Endothelial cell of umbilical vein (primary cell): ENCODE results near the gene LPAR3. TPM values are rescaled to one million over a fixed set of nuclear protein-coding genes. Genes with fewer than 3 reads are reported as not detected.

Experiments
- BruUV-seq: library from RNA; stranded (reverse); fragments of 400-500 nt; replicated peaks from 2 replicates; lab custom pipeline; 2021; lab: Mats Ljungman, UMichigan
- CTCF ChIA-PET: fragments of 300-600, 350-600 bp; sonication (Branson Sonifier 250); formaldehyde crosslinking; loops from one replicate; lab custom pipeline; 2021; ENCODE audit warnings: antibody characterized with exemption, inconsistent platforms; lab: Charles Lee
- POLR2A ChIA-PET: fragments of 300-600, 350-600 bp; sonication (Branson Sonifier 250); formaldehyde crosslinking; loops from one replicate; lab custom pipeline; 2021; ENCODE audit warnings: antibody characterized with exemption, inconsistent platforms; lab: Charles Lee
- DNase-seq: peaks from one replicate; pipeline ENCODE4 v3.0.0-alpha.2; 2011; ENCODE audit warnings: low read depth, low spot score
- FAIRE-seq: peaks from 2 replicates; lab custom pipeline; 2011; peaks lifted over from hg19 to GRCh38; lab: Jason Lieb, UNC
- H2AFZ ChIP-seq: 2 replicates; pipeline ENCODE4 v1.6.0; 2012; ENCODE audit warnings: low read depth, low read length, control low read depth, inconsistent platforms
- H3K27ac ChIP-seq: 2 replicates; pipeline ENCODE4 v1.5.1; 2011; ENCODE audit warnings: low read depth, mild to moderate bottlenecking, control low read depth, low read length, moderate library complexity; ENCODE audit not compliant: insufficient read depth
- H3K27me3 ChIP-seq, 2 experiments: 2 replicates each; pipeline versions ENCODE4 v1.6.0 to v1.6.1; 2011; ENCODE audit warnings: low read length in 2 of 2, mixed read lengths in 1 of 2; ENCODE audit not compliant: control insufficient read depth in 2 of 2, insufficient read depth in 2 of 2
- H3K36me3 ChIP-seq, 2 experiments: 2 replicates in 1 of 2; 3 replicates in 1 of 2; pipeline ENCODE4 v1.5.1; 2011; ENCODE audit warnings: low read length in 2 of 2, mild to moderate bottlenecking in 1 of 2, moderate library complexity in 1 of 2; ENCODE audit not compliant: control insufficient read depth in 2 of 2, insufficient read depth in 2 of 2; ENCODE audit errors: extremely low read depth in 1 of 2
- H3K4me1 ChIP-seq: 3 replicates; pipeline ENCODE4 v1.5.1; 2011; ENCODE audit warnings: mild to moderate bottlenecking, low read length; ENCODE audit not compliant: control insufficient read depth, insufficient read depth; ENCODE audit errors: extremely low read depth
- H3K4me2 ChIP-seq: 2 replicates; pipeline ENCODE4 v1.6.1; 2011; ENCODE audit warnings: low read length, control low read depth, mixed read lengths; ENCODE audit not compliant: insufficient read depth
- H3K4me3 ChIP-seq, 3 experiments: fragments of 200-600 bp in 1 of 3; sonication (generic), shearing (Covaris generic) in 1 of 3; replicated peaks in 1 of 3; 2 replicates each; pipeline ENCODE4 v1.5.1; 2011 to 2016; ENCODE audit warnings: control low read depth in 3 of 3, low read length in 3 of 3, mild to moderate bottlenecking in 2 of 3, inconsistent platforms in 1 of 3, low read depth in 1 of 3, moderate library complexity in 1 of 3; ENCODE audit not compliant: insufficient read depth in 1 of 3
- H3K79me2 ChIP-seq: 2 replicates; pipeline ENCODE4 v1.6.0; 2012; ENCODE audit warnings: low read length, inconsistent platforms; ENCODE audit not compliant: control insufficient read depth, insufficient read depth
- H3K9ac ChIP-seq: replicated peaks from 2 replicates; pipeline ENCODE3; 2011; ENCODE audit warnings: low read length, control low read depth; ENCODE audit not compliant: insufficient read depth; ENCODE audit errors: extremely low read depth
- H3K9me1 ChIP-seq: replicated peaks from 3 replicates; pipeline ENCODE4 v1.6.0; 2011; ENCODE audit warnings: mild to moderate bottlenecking, low read length; ENCODE audit not compliant: control insufficient read depth, insufficient read depth; ENCODE audit errors: extremely low read depth
- H3K9me3 ChIP-seq: replicated peaks from 2 replicates; pipeline ENCODE4 v1.5.1; 2012; ENCODE audit warnings: low read length, inconsistent platforms; ENCODE audit not compliant: control insufficient read depth, insufficient read depth
- H4K20me1 ChIP-seq: replicated peaks from 2 replicates; pipeline ENCODE3; 2011; ENCODE audit warnings: mild to moderate bottlenecking, low read length; ENCODE audit not compliant: control insufficient read depth, insufficient read depth; ENCODE audit errors: extremely low read depth
- CTCF ChIP-seq, 2 donors: IDR thresholded peaks; 1 replicate in 1 of 2; 2 replicates in 1 of 2; pipeline ENCODE4 v1.5.1; 2011; ENCODE audit warnings: low read length in 2 of 2, mild to moderate bottlenecking in 2 of 2, moderate library complexity in 2 of 2, control low read depth in 1 of 2, inconsistent platforms in 1 of 2, low read depth in 1 of 2; ENCODE audit not compliant: insufficient read depth in 1 of 2; ENCODE audit errors: extremely low read depth in 1 of 2
- EZH2 ChIP-seq: IDR thresholded peaks from 2 replicates; pipeline ENCODE4 v1.6.1; 2012; ENCODE audit warnings: borderline replicate concordance, low read depth, mild to moderate bottlenecking, moderate library complexity, low read length, inconsistent platforms; ENCODE audit not compliant: severe bottlenecking
- FOS ChIP-seq: IDR thresholded peaks from 2 replicates; pipeline ENCODE4 v1.6.1; 2011; ENCODE audit warnings: mild to moderate bottlenecking, low read length, moderate library complexity, borderline replicate concordance; ENCODE audit not compliant: insufficient read depth
- GATA2 ChIP-seq: IDR thresholded peaks from 2 replicates; pipeline ENCODE4 v1.7.0; 2011; ENCODE audit warnings: low read depth, mild to moderate bottlenecking, moderate library complexity, mixed read lengths, low read length; ENCODE audit not compliant: insufficient read length, insufficient read depth
- JUN ChIP-seq: IDR thresholded peaks from 2 replicates; pipeline ENCODE4 v1.6.1; 2011; ENCODE audit warnings: borderline replicate concordance, low read depth; ENCODE audit not compliant: insufficient read length, insufficient read depth
- MAX ChIP-seq: IDR thresholded peaks from 2 replicates; pipeline ENCODE4 v1.6.1; 2011; ENCODE audit not compliant: insufficient read depth, insufficient read length
- MYC ChIP-seq: IDR thresholded peaks from one replicate; pipeline ENCODE4 v1.6.1; 2011; ENCODE audit warnings: mild to moderate bottlenecking, low read depth, low read length
- POLR2A ChIP-seq: IDR thresholded peaks from 2 replicates; pipeline ENCODE4 v1.6.1; 2012; ENCODE audit warnings: low read depth, mild to moderate bottlenecking, control low read depth, low read length
- POLR2AphosphoS5 ChIP-seq: IDR thresholded peaks from 2 replicates; pipeline ENCODE4 v1.6.1; 2012; ENCODE audit warnings: low read depth, mild to moderate bottlenecking, control low read depth, low read length, moderate library complexity; ENCODE audit not compliant: insufficient read depth
- dilution Hi-C: fragments of 300-500 bp; cut with MboI; formaldehyde crosslinking; loops from one replicate; pipeline ENCODE4 v1.15.0; 2019; ENCODE audit warnings: low sequenced_read_pairs; ENCODE audit not compliant: extremely low pct_ligation_motif_present
- intact Hi-C: fragments of 100-400 bp; cut with micrococcal nuclease; formaldehyde crosslinking; loops from one replicate; pipeline ENCODE4 v1.10.0; 2022
- polyA plus RNA-seq, 4 experiments: library from polyadenylated mRNA; depleted of rRNA in 3 of 4; stranded (reverse) in 3 of 4; unstranded in 1 of 4; fragments of >200 nt; gene quantifications; 2 replicates each; pipeline versions ENCODE4 v1.2.1 to v1.2.3, GENCODE V29; 2011 to 2012; ENCODE audit warnings: missing spikeins in 1 of 4
- total RNA-seq: library from RNA; stranded (reverse); gene quantifications from 2 replicates; pipeline ENCODE4 v1.2.3, GENCODE V29; 2021

The LPAR3 gene
- total and polyA plus RNA-seq, 2 donors (not counting 3 experiments of a cell fraction or from before 2014, with no cell fraction given), result not detected

GRCh38 chr1:84827555-84827954, 65.5 kb downstream of the LPAR3 start:
- POLR2A ChIA-PET, result no interaction called here
- BruUV-seq, result no TSS peak
- CTCF ChIA-PET, result interaction anchor here (1.9 kb wide), 1 partner anchor 9 kb away, joined by 4 read pairs; no protein-coding TSS in a partner anchor
- dilution Hi-C loops, result no loop called here
- no peak for DNase-seq
- H3K79me2 ChIP-seq, result no peaks in the 10 kb centered on the region
- no peak overlapping the region for H3K4me2 ChIP-seq
- no peak overlapping the region for H3K27ac ChIP-seq
- H3K36me3 ChIP-seq, result no peaks in the 10 kb centered on the region
- H3K4me3 ChIP-seq, result no peak overlapping the region
- H3K4me1 ChIP-seq, result no peaks in the 10 kb centered on the region
- no peak overlapping the region for H2AFZ ChIP-seq
- peaks cover 7 to 13% of the 10 kb centered on the region in 2 experiments for H3K27me3 ChIP-seq
- H3K9ac ChIP-seq, result no peak overlapping the region
- no peak for FAIRE-seq
- intact Hi-C loops, result no loop called here
- H3K9me1 ChIP-seq, result no peaks in the 10 kb centered on the region
- H3K9me3 ChIP-seq, result no peaks in the 10 kb centered on the region
- no peaks in the 10 kb centered on the region for H4K20me1 ChIP-seq
- TF ChIP-seq MAX (no peak), GATA2 (no peak), POLR2AphosphoS5 (no peak), FOS (no peak), POLR2A (no peak), JUN (no peak), EZH2 (no peak), CTCF (IDR thresholded peaks at IDR 0.05; ENCODE audit: extremely low read depth in 1 of 2, insufficient read depth in 1 of 2, low read depth in 1 of 2, low read length in 2 of 2) (no peak), MYC (no peak)
